ENCODE measurements around the gene C9orf43. TPM values are rescaled to one million over a fixed set of nuclear protein-coding genes. Genes with fewer than 3 reads are reported as not detected.

Gene C9orf43, protein sequence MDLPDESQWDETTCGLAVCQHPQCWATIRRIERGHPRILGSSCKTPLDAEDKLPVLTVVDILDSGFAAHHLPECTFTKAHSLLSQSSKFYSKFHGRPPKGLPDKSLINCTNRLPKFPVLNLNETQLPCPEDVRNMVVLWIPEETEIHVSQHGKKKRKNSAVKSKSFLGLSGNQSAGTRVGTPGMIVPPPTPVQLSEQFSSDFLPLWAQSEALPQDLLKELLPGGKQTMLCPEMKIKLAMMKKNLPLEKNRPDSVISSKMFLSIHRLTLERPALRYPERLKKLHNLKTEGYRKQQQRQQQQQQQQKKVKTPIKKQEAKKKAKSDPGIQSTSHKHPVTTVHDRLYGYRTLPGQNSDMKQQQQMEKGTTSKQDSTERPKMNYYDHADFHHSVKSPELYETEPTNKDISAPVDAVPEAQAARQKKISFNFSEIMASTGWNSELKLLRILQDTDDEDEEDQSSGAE
- total RNA-seq = 0.43 and 0.66 TPM in 2 replicates

DNA sequence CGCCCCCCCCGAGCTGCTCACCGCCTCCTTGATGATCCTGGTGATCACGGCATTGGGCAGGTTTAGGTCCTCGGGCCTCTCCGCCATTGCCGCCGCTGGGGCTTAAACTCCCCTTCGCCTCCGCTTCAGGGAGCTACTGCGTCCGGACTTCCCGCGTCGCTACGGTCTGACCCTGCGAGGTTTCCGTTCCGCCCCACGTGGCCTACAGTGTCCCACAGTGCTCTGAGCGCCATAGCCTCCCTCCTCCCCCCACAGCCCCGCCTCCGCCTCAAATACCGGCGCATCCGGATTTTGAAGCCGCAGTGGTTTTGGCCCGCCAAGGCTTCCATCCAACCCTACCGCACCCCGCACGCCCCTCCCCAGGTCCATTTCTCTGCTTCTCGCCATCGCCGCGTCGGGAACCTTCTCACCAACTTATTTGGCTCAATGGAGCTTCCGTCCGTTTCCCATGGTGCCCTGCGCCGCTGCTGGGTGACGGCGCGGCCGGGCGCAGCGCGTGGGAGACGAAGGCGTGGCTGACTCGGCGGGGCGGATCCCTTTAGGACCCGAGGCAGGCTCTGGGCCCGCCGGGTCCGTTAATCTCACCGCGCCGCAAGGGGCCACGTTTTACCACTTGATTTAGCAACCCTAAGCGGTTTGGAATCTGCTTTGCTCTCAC lies at the start of gene C9orf43, which contains the start of gene POLE3:
Gene C9orf43 (plus strand): TSS at position 541 of the 658 bp plus-strand sequence. CDS start 2,747 bp downstream, outside the sequence.
Gene POLE3 (minus strand): TSS at position 469 of the 658 bp plus-strand sequence. CDS start 382 bp downstream, at position 87.

DNA sequence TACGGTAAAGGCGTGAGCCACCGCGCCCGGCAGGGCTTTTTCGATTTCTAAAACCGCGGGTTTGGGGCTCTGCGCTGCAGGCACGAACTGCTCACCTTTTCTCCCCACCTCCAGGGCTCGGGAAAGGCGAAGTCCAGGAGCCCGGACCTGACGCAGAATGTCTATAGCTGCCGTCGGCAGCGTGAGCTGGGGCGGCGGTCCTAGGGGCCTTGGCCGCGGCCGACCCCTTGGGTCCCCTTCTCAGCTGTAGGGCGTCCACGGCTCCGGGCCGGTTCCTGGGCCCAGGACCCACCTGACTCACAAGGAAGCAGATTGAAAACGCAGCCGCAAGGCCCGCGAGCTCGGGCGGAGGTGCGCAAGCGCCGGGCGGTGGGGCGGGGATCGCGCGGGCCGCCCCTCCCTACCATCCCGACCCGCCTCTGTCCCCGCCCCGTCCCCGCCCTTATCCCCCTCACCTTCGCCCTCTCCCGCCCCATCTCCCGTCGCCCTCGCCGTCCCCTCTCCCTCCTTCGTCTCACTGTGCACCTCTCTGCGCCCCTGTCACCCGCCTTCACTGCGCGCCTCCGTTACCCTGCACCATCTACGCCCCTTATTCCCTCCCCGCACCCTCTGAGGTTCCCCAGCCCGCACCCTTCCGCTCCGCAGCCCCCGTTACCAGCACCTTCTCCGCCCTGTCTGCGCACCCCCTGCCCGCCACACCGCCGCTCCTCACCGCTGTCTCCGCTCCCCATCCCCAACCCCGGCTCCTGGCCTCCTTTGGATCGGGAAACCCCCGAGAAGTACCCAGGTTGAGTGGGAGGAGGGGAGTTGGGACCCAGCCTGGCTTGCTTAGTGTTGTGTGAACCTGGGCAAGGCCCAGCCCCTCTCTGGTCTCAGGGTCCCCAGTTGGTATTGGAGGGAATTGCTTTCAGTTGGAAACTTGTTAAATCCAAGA lies 33.6 kb upstream of the C9orf43 start, which contains the start of gene HDHD3:
Gene HDHD3 (minus strand): TSS at position 353 of the 934 bp plus-strand sequence. CDS start 2,632 bp downstream, outside the sequence.

DNA sequence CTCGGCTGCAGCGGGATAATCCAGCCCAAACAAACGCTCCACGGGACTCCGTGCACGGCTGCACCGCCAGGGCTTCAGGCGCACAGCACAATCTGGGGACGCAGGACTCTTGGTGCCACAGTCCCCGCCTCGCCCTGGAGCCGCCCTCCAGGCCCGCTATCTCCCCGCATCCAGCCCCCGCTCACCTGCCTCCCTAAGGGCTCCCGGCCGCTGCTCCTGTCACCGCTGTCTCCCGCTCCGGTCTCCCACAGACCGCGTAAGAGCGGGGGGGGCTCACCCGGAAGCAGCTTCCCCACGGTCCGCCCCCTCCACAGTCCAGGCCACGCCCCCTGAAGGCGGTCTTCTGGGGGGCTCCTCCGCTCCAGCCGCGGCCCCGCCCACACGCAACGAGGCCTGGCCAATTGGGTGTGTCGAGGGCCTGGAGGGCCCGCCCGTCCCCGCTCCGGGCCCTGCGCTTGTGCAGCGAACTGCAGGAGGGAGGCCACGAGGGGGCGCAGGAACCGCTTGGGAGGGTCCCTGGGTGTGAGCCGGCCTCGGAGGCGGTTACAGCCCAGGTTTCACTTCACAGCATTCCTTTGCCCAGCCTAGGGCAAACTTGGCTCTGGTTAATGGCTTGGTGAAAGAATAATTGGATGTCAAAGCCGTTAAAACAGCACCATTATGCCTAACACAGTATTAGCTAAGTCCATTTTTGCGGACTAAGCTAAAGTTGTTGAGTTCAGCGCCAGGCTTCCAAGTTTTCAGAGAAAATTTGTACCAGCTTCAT lies 9.3 kb upstream of the C9orf43 start, which contains the start of gene ALAD:
Gene ALAD (minus strand): TSS at position 258 of the 766 bp plus-strand sequence. CDS start 7,725 bp downstream, outside the sequence.

DNA sequence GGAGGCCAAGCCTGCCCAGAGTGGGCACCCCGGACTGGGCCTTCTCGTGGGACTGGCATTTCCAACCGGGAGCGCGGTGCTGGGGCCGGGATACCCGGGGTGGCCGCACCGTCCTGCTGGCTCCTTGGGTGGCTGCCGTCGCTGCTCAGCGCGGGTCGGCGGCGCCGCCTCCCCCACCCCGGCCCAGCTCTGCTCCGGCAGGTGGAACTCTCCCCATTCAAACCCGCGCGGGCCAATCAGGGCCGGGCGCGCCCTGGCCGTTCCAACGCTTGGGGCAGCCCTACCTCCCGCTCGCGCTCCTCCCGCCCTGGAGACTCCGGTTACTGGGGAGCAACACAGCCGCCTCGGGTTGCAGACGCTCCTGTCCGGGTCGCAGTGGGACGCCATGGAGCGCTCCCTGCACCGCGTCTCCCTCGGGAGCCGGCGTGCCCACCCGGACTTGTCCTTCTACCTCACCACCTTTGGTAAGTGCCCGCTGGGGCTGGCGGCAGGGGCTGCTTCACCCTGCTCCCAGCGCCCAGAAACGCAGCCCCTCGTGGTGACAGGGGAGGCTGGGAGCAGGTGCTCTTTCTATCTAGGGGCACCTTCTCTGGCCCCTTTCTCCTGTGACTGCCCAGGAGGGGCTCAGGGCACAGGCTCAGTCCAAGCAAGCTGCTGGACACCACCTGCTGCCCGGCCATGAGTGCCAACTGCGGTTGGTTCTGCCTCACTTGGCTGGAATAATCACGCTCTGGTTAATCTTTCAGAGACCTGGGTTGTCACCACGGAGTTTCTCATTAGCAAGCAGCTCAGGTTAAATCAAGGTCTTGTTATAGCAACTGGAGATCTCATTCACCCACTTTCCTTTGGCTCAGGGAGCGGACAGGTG lies 53.1 kb downstream of the C9orf43 start, which contains the start of gene RGS3:
Gene RGS3 (plus strand): TSS at position 310 of the 868 bp plus-strand sequence. CDS start 76 bp downstream, at position 386.

Other genes with a start within 250 kb of the C9orf43 start
- 25.4 and 35.5 TPM in 2 replicates for gene FKBP15, start 189.5 kb upstream of the C9orf43 start, total RNA-seq
- gene SLC31A1, start 189.2 kb upstream of the C9orf43 start, total RNA-seq = 44.2 and 102 TPM in 2 replicates
- 14.4 and 24.8 TPM in 2 replicates for gene CDC26, start 135.2 kb upstream of the C9orf43 start, total RNA-seq
- gene PRPF4, start 135.1 kb upstream of the C9orf43 start, total RNA-seq = 22.8 and 50.7 TPM in 2 replicates
- gene RNF183, start 107.4 kb upstream of the C9orf43 start, total RNA-seq = not detected in 2 replicates
- 0.43 and 1.3 TPM in 2 replicates for gene WDR31, start 70.5 kb upstream of the C9orf43 start, total RNA-seq
- gene BSPRY, start 61.2 kb upstream of the C9orf43 start, total RNA-seq = not detected in 2 replicates
- 5.7 and 7.0 TPM in 2 replicates for gene HDHD3, start 33.8 kb upstream of the C9orf43 start, total RNA-seq
- 12.3 and 16.8 TPM in 2 replicates for gene ALAD, start 9.5 kb upstream of the C9orf43 start, total RNA-seq
- gene POLE3, start 72 bp upstream of the C9orf43 start, total RNA-seq = 23.0 and 73.6 TPM in 2 replicates
- 39.4 and 60.3 TPM in 2 replicates for gene RGS3, start 53.0 kb downstream of the C9orf43 start, total RNA-seq